ENCODE results near the gene NPAS3.

The NPAS3 gene

DNA sequence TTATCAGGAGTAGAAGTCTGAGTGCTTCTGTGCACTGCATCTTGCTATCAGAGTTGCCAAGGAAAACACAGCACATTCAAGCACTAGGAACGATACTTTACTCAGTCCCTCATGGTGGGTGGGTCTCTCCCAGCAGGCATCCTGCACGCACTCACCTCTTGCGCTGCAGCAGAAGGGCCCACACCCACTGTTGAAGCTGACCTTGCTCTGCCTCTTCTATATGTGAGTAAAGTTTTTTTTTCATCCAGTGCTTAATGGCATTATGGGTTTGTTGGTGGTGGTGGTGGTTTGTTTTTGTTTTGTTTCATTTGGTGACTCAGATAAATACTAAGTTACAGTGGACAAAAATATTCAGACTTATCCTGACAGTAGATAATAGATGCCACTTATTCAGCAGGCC, 663.7 kb downstream of the NPAS3 start:
- no peak for DNase-seq

DNA sequence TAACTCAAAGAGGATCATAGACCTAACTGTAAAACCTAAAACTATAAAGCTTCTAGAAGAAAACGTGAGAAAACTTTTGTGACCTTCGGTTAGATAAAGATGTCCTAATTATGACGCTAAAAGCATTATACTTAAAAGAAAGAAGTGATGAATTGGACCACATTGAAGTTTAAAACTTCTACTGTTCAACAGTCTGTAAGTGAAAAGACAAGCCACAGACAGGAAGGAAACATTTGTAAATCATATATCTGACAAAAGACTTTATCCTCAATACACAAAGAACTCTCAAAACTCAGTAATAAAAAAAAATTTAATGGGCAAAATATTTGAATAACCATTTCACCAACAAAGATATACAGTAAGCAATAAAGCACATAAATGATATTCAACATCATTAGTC, 667.9 kb downstream of the NPAS3 start:
- no peak for DNase-seq

DNA sequence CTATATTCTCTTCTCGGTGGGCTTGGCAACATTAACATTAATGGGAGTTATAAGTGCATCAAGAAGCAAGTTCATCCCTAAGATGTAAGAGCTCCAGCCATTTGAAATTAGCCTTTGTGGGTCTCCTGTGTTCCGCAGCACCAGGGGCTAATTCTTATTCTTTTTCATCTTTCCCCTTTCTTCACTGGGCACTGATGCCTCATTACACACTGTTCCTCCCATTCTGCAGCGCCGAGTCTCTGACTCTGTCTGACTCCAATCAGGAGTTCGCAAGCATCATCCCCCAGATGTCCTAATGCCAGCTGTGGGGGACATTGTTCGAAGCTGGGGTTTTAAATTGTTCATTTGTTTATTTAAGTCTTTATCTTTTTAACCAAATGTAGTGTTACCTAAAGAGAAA, 670.9 kb downstream of the NPAS3 start:
- no peak for DNase-seq

DNA sequence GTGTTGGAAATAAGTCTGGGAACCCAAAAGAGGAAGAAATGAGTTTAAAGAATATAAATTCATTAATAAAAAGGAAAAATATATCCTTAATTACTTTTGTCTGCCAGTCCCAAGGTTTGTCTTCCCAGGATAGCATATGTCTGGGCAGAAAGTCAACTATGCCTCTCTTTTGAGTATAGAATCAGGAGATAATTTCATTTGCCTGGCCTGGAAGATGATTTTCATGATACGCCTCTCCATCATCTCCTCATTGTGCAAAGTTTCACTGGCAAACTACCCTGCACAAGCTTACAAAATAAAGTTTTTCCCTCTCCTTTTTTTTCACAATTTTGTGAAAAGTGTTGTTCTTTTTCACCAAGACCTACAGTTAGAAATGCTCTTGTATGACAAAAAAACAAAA, 671.4 kb downstream of the NPAS3 start:
- DNase-seq: no peak

DNA sequence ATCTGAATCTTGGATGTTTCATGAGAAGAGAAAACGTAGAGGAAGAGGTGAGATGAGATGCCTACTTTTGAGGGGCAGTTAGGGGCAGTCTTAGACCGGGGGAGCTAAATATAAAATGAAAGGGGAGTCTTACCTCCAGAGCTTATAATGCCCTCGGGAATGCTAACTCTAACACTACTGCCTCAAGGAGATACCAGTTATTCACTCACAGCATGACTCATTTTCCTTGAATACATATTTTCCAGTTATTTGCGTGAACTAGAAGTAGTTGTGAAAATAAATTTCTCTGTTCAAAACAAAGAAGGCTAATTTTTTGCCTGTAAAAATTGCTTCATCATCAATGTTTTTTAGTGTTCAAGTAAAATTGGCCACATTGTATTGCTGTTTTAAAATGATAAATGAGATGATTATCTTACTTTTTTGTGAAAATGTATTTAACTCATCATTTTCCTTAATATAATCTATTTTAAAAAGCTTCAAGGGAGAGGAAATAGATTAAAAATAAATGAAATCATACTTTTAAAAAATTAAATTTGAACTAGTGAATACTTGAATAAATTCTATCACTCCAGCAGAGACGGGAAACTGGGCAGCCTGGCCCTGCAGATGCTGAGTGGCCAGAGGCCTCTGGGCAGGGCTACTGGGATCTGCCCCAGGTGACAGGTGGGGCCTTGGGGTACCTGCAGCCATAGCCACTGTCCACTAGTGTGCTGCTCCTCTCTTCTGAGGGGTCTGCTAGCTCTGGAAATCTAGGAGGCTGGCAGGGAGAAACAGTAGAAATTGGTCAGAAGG, 672.9 kb downstream of the NPAS3 start:
- DNase-seq: no peak

DNA sequence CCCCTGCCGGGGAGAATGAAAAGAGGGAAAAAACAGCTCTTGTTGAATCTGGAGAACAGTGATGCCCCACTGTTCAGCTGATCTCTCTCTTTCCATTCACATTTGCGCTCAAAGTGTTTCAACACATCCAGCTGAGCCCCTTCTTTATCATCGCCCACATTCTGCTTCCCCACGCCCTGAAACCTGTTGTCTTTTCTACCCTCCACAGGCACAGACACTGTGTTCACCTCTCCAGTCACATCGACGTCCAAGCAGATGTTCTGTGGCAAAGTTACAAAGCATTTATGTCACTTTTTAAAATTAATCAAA, 673.5 kb downstream of the NPAS3 start:
- no peak for DNase-seq

DNA sequence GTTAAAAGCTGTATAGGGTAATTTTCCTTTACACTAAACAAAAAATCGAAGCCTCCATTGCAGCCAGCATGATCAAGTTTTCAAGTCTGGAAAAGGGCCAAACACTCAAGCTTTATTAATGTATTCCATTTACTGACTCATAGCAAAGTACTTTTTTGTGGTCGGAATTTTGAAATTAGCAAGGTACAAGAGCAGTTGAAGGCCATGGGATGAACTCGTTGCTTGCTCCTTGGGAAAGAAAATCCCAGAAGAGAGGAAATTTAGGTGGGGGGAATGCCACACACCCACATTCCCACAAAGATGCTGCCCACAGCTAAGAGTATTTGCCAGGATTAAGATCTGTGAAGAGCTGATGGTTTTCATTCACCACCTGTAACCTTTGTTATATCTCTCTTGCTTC, 678.5 kb downstream of the NPAS3 start:
- no peak for DNase-seq

DNA sequence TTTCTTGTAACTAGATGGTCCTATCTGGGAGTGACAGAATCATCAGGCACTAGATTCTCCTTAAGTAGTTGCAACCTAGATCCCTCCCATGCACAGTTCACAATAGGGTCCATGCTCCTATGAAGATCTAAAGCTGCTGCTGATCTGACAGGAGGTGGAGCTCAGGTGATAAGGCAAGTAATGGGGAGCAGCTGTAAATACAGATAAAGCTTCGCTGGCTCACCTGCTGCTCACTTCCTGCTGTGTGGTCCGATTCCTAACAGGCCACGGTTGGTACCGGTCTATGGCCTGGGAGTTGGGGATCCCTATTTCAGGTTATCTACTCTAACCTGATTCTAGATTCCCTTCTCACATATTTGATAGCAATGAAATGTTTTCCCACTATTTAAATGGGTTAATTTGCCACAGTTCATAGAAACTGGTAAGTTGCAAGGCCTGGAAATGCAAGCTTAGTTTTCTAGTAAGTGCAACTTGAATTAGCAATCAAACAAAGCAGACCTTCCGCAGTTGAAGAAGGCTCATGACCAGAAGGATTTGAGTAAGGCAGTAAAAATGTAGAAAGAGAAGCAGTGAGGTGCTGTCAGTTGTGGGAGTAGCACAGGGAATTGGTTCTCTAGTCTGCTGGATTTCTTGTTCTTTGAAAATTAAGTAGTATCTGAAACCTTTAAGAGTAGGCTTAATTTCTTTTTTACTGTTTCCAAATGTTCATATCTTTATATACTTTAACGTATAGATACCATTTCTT, 679.9 kb downstream of the NPAS3 start:
- no peak for DNase-seq

DNA sequence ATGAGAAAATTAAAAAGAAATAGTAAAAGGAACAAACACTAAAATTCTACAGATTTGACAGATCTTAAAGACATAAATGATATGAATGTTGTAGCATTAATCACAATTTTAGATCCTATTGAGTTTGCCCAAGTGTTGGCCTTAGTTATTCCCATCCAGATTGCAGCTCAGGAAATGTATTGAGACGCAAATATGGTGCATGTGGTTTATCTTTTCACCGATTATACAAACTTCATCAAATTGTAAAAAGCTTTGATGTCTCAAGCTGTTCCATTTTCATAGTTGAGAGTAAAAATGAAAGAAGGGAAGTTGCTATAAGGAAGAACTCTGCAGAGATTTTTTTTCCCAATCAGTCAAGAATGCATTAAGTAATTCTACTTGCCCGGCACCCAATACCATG, 683.8 kb downstream of the NPAS3 start:
- no peak for DNase-seq

DNA sequence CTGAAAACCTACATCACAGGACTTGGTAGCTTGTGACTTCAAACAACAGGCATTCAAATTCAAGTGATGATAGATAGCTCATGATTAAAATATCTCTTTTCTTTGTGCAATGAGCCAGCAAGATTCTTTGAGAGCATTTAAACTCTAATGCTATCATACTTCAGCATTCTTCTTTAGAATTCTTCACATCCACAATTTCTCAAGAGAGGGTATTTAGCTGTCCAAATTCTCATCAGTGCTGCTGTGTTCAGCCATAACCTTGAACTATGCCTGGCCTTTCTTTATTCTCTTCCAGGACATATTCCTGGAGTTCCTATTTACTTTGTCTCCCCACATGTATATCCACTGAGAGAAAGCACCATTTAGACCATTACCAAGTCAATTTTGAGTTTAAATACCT, 691.1 kb downstream of the NPAS3 start:
- no peak for DNase-seq

DNA sequence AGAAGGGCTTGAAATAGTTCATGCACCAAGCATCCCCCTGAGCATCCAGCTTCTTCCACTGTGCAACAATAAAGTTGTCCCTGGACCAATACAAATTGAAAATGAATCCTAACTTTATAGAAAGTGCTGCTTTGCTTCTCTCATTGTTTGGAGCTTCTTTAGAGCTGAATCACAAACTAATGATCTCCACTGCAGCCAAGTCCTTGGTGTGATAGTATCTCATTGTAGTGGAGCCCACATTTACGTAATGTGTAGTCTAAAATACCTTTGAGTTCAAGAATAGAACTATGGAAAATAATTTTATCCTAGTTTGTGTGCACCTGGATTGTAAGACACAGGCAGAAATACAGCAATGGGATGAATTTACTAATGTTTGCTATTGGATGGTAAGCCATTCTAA, 692.3 kb downstream of the NPAS3 start:
- DNase-seq: no peak

DNA sequence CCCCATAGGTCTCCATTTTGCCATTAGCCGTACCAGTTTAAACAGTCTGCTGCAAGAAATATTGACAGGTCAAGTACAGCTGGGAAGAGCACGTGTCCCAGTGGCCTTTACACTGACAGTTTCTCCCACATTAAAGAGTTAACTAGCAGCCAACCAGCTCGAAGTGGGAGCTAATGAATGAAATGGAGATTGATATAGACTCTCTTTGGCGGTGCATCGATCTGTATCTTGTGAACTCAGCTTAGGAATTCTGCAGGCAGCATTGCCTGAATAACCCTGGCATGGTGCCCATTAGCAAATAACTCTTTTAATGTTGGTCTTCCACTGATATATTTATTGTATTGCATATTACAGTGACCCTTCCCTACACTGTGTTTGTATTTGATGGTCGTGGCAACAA, 692.8 kb downstream of the NPAS3 start:
- DNase-seq: no peak

DNA sequence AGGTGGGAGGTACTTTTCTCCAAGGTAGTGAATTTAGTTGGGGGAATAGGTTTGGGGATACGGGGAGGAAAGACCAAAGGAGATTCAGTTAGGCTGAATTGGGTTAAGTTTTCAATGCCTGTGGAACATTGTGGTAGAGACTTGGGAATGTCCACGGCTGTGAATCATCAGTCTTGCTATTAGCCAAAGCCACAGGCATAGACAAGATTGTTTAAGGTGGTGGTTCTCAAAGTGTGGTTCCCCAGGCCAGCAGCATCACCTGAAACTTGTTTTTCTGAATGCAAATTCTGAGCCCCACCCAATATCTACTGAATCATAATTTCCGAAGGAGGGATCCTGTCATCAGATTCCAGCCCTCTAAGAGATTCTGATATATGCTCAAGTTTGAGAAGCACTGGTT, 696.0 kb downstream of the NPAS3 start:
- DNase-seq: no peak

DNA sequence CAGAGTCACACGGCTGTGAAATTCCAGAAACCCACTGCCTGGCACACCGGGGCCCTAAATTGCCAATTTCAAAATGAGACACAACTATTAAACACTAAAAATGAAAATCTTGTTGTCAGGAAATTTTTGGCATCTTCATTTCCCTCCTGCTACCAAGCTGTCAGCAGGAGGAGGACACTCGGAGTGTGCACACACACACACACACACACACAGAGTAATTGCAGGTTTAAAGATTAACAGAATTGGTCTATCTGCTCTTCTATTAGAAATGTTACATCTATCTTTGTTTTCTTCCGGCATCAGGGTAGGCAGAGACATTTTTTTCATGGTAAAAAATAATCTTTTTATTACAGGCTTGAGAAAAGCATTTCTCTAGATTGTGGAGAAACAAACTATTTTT, 698.0 kb downstream of the NPAS3 start:
- DNase-seq: no peak

DNA sequence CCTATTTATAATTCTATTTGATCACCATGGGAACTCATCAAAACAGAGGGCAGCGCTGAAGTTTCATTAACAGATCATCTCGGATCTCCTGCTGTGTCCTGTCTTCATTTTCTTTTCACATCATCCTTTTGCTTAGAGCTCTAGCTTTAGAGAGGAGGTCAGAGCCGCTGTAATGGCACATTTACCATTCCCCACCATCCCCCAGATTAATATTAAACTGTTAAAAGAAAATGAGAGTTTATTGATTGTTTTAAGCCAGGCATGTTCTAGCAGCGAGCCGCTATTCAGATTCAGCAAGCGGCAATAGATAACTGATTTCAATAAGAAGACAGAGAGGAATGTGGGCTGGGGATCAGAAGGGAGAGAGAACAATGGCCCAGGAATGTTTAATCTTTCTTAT, 703.4 kb downstream of the NPAS3 start:
- no peak for DNase-seq

DNA sequence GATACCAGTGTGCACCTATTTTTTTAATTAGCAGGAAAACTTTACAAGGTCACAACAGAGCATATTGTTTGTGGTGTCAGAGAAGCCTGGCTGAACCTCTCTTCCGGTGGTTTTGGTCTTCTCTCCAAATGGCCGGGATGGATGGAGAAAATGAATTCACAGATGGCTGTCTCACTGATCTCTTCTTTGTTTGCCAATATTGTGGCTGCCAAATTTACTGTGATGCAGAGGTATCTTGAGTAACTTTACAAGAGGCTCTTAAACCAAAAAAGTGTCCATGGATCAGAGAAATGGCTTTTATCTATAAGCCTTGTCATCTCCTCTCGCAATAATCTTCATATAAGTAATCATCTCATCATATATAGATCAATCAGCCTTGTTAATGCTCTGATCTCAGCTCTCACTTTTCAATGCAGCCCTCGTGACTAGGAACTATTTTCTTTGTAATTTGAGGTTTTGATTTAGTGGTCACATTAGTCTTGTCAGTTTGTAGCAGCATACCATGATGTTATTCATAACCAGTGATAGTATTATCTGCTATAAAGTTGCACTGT, 704.1 kb downstream of the NPAS3 start:
- DNase-seq: no peak

DNA sequence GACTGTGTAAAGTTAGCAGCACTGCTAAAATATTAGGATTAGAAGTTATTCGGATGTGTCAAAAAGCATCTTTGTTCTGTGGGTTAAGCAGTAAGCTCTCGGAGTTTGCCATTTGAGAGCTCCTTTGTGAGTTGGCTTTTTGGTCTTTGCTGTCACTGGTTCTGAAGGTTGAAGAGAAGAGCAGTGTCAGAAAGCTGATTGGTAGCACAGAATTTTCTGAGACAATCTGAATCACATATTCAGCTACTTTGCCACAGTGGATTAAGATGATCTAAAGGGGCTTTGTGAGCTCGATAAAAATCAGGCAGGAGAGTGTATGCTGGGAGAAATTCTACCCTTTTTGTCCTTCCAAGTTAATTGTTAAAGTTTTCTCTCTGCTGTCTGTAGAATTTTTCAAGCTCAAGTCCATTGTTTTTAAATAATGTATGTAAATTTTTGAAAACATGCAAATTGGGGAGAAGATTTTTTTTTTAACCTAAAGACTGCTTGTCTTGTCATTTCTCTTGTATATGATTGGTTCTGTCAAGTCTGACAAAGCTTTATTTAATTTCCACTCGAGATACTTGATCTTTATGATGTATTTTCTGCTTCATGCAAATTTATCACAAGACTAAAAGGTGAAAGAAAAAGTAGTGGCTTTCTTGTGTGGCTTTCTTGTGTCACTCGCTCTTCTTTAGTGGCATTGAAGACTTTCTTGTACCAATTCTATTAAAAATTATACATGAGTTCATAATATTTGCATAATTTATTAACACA, 704.9 kb downstream of the NPAS3 start:
- DNase-seq: no peak

DNA sequence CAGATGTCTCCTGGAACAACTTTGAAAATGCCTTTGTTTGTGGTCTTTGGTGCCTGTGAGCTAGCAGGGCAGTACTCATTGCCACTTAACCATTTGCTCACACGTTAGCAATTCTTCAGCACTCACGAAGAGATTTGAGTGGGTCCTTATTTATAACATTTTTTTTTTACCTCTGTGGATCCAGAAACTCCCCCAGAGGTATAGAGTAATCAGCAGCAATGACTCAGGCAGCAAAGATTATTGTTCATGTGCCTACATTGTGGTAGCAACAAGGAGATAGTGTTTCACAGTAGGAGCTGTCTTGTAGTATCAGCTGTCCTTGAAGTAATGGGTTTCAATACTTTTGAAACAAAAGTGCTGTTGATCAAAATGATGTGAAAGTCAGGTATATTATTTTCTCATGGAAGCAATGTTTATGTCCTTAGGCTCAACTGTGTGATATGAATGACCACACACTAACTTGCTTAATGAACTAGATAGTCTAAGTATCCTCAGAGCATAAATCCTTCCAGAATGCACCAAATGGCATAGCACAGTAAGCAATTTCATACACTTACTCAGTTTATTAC, 708.1 kb downstream of the NPAS3 start:
- no peak for DNase-seq

DNA sequence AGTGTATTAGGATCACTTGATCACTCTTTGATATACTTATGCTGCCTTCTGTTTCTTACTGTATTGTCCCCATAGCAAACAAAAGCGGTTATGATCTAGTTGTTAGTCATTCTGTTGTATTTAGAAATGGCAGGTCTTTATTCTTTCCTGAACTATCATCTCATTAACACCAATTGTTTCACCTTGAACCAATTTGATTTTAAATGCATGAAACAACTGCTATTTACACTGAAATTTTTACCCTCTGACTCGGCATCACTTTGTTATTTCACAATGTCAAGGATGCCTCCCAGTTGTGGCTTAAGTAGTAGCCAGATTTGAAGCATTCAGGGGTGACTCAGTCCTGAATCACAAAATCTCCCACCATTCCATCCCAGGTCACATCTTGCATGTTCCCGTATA, 708.7 kb downstream of the NPAS3 start:
- DNase-seq: no peak

DNA sequence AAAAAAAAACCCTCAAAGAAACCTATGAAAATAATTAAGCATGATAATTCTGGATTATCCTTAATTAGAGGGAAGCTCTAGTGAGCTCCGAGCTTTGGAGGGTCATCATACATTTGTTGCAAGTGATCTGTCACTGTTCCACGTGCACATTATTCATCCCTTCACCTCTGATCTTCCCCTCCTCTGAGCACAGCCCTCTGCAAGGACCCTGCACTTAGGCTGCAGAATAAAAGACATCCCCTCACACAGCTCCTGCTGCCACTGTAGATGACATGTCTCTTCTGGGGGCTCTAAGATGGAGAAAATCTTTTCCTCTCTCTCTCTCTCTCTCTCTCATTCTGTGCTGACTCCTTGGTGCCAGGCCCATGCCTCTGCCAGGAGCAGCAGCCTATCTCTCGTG, 711.8 kb downstream of the NPAS3 start:
- no peak for DNase-seq

DNA sequence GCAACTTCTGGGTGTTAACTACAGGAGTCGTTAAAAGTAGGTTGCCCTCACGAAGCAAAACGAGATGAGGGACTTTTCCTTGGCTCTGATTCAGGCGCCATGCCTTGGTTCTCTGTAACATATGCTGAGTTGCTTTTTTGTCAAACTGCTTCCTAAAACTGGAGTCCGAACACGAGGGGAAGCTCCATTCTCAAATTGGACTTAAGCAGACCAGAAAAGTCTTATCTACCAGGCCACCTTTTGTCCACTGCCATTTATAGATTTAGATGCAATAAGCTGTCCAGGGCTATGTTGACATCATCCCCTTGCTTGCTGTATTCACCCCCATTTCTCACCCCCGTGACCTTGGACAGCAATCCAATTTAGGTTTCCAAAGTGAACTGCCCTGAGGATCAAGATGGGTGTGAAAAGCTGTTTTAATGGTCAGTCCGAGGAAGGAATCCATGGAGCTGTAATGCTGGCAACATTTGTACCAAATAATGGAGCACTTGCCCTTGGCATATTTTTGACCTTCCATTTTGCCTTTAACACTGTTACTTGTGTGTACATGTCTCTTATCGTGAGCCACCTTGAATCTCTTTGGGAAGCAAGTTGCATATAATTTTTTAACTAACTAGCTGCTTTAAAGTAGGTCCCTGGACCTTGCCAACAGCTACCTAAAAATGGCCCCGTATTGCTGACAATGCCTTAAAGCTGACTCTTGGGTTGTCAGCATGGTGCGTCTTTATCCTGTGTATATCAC, 714.1 kb downstream of the NPAS3 start:
- DNase-seq: no peak

DNA sequence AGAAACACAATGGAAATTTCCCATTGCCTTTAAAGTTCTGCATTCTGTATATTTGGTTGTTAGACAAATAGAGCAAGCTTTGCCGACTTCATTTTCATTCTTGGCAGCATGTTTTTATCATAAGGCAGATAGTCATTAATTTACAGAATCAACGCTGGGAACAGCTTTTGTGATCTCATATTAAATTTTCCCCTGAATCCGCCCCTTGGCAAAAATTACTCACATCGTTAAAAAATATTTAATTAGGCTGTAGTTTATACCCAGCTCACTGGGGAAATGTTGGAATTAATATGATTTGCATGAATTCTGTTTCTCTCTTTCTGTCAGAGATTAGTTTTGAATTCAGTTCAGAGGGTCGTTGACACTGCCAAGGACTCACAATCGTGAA, 714.6 kb downstream of the NPAS3 start:
- no peak for DNase-seq

DNA sequence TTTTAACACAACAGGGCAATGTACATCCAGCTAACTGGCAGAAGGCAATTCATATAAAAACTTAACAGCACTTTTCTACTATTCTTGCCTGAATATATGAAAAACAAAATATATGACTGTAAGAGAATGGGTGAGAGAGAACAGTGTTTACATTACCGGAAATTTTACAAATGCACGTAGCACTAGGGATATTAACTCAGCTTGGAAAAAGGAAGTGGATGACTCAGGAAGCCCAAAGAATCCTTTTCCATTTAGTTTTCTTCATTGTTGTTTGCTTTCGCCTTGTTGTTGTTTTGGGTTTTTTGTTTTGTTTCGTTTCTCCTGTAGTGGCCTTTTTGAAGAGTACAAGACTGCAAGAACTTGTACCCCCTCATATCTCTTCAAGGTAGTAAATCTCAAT, 716.7 kb downstream of the NPAS3 start:
- no peak for DNase-seq
